NCI-H1930 (cell line): ENCODE results near the gene GOLIM4.
"Not testable (repeated sequence)": the region's sequence is repeated elsewhere in the genome, so short reads cannot be mapped to it uniquely, and the experiment has no call there.

Experiments
- DNase-seq, 2 experiments: peaks; one replicate each; lab custom pipeline; 2025; lab: John Stamatoyannopoulos, UW

GOLIM4 gene

DNA sequence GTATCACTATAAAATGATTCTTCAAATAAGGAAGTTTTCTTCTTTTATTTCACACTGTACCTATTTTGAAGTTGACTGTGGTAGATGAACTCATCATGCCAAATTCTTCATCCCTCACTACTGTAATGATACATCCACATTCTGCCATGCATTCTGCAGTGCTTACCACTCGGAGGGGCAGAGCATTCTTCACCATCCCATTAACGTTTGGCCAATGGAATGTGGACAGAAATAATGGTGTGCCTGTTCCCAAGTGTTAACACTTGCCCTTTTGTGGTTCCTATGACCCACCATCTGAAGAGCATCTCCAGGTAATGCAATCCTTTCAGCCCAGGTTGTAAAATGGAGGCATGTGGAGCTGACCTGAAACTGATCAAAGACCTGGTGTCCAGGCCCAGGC lies 18.6 kb downstream of the GOLIM4 start:
- DNase-seq: no peak

DNA sequence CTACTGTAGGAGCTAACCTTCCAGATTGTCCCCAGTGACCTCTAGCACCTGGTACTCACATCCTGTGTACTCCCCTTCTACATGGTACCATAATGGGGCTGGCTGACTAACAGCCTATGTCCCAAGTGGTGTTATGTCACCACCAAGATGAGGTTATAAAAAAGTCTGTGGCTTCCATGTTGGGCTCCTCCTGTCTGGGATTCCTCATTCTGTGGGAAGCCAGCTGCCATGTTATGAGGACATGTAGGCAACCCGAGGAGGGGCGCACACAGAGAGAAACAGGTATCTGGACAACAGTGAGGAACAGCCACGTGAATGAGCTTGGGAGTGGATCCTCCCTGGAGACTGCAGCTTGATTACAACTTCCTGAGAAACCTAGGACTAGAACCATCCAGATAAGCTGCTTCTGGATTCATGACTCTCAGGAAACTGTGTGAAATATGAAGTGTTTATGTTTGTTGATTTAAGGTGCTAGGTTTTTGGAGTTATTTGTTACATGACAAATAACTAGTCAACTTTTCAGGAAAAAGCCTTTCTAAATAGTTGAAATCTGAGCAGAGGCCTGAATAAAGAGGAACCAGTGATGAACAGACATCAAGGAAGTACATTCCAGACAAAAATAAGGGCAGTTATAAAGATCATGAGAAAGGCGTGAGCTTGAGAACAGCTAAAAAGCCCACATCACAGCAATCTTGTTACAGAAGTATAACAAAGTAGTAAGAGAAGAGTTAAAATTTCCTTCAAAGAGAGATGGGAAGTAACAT lies 21.7 kb downstream of the GOLIM4 start:
- DNase-seq: no peak

DNA sequence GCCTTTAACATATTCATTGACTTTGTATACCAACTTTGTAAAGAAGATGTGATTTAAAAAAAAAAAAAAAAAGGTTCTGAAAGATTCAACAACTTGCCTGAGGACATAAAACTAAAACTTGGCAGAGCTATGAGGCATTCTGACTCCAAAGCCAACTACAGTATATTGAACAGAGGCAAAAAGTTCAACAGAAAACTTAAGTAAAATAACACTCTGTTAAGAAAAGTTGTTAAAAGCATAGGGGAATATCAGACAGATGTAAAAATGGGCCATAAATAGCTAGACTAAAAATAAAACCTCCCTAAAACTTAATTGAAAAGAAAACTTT lies 23.4 kb downstream of the GOLIM4 start:
- no peak for DNase-seq

DNA sequence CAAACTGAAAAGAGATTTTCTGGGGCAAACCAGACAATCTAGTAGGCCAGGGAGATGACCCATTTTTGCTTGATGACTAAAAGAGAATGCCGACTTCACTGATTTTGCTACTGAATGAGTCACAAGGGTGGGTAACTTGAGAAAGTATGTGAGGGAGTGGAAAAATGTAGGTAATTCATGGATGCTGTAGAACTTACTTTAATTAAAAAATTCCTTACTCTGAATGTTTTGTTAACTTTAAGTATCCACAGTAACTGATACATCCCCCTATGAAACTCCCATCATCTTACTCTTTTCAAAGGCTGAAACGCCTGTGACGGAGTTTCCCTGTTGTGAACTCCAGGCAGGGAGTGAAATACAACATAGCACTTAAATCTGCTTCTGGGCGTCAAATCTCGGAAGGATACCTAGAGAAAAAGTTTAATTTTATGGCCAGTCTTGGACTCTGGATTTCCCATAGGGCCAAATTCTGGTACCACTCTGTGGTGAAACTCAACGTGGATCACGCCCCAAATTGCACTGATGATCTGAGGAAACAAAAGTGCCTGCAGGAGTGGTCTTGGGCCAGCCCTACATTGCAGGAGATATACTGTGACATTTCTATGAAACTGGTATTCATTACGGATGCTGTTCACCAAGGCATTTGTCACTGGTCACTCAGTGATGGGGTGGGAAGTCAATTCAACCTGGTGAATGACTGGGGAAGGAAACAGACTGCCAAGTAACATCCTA lies 24.0 kb downstream of the GOLIM4 start:
- DNase-seq: no peak

DNA sequence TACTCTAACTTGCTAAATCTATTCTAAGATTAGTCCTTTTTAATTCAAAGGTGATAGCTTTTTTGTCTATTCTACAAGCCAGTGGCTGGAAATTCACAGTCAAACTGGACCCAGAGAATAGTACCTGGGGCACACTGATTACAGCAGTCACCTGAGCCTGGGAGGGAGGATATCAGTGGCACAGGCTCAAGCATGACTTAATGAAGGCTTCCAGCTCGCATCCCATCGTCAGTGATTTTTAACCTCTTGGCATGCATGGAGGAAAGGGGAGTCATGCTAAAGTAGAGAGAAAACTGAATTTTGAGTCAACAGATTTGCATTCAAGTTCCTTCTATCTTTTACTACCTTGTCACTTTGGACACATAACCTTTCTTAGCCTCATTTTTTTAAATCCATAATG lies 24.8 kb downstream of the GOLIM4 start:
- no peak for DNase-seq

DNA sequence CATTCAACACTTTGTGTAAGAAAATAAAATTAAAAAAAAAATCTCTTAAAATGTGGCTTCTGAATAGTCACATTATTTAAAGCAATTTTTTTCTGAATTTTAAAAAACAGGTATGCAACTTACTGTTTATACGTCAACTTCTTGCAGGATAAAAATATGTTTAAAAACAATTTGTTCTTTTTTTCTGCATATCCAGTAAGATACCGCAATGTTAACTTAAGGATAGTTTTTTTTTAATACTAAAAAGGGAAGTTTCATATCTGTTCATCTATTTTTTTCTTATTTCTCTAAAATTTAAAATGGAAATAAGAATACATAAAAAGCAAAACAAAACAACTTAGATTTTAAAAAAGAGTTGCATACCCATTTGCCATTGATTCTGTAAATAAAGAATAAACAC lies 27.4 kb downstream of the GOLIM4 start:
- no peak for DNase-seq

DNA sequence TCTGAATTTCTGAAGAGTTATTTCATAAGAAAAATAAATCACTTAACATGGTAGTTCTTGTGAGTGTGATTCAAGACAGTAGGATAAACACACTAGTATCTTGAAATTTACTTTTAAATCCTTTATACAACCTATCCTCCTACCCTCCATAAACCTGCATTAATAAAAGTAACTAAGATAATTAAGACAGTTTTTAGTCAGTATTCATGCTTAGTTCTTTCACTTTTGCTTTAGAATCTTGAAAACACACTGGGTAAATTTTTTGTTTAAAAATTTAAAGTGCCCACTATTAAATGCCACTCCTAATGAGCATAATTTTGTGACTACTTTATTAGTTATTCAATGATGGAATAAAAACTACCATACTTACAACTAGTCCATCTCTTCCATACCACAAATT lies 28.8 kb downstream of the GOLIM4 start:
- no peak for DNase-seq

DNA sequence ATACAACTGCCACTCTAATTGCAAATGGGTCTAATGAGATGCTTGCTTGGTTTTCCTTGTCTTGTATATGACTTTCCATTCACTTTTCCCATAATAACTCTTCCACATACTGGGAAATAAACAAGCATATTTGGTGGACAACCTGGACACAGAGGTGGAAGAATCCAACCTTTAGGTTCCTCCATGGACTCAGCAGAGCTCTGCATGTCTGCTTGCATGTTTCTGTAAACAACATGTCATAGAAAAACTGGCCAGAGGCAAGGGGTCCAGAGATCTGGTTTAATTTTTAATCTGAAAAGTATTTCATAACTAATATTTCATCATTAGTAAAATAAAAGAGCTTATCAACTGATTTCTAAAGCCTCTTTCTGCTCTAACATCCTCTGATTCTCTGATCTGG lies 30.2 kb downstream of the GOLIM4 start:
- no peak for DNase-seq

DNA sequence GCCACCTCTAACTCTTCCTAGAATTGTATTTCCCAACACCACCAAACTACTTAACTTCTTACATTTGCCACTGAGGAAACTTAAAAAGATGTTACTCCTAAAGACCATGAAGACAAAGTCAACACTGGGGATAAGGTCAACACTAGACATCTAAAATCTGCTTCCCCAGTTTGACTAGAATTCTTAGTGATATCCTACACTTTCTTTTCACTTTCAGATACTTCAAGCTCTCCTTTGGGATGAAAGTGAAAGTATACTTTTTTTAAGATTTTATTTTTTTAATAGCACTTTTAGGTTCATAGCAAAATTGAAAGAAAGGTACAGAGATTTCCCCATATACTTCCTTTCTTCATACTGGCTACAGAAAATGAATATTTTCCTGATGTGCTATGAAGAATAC lies 32.6 kb downstream of the GOLIM4 start:
- DNase-seq: no peak

DNA sequence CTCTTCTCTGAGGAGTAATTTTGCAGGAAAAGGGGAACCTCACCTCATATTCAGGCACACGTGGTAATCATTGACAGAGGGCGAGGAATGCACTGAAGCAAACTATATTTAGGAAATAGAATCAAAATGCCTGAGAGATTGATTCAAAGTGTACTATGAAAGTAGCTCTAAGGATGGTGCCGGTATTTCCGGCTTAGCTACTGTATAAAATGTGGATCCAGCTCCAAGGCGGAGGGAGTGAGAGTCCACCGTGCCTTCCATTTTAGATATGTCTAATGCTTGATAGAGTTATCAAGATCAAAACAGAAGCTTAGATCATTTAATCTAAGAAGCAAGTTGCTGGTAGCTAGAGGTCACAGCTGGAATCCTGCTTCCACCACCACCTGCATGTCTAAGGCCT lies 33.0 kb downstream of the GOLIM4 start:
- no peak for DNase-seq

DNA sequence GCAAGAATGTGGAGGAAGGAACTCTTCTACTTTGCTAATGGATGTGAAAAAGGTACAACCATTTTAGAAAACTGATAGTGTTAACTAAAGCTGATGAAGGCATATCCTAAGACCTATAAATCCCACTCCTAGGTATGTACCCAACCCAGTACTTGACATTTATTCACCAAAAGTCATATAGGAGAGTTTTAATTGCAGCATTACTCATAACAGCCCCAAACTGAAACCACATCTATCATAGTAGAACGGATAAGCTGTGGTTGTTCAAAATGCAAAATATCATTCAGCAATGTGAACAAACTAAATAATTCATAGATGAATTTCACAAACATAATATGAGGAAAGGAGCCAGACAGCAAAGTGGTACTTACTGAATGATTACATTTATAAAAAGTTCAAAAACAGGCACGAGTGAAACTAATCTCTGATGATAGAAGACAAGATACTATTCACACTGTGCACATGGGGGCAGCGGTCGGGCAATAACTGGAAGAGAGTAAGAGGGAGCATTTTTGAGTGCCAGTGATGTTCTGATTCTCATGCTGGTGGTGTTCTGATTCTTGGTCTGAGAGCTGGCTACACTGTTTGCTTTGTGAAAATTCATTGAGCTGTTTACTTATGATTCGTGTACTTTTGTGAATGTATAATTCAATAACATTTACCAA lies 34.3 kb downstream of the GOLIM4 start:
- no peak for DNase-seq

DNA sequence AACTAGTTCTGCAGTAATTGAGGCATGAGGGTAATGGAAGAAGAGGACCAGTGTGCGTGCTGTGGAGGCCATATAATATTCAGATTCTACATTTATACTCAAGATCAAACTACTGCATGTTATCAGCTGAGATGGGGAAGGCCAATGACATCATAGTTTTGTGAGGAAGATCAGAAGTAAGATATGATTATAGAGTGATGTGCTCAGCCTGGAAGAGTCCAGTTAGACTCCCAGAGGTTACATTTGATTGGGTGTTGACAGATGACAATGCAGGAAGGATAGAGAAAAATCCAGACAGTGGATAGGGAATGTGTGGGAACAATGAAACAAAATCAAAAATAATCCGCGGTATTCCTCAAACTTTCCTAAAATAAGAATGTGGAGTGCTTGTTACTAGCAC lies 35.4 kb downstream of the GOLIM4 start:
- no peak for DNase-seq

DNA sequence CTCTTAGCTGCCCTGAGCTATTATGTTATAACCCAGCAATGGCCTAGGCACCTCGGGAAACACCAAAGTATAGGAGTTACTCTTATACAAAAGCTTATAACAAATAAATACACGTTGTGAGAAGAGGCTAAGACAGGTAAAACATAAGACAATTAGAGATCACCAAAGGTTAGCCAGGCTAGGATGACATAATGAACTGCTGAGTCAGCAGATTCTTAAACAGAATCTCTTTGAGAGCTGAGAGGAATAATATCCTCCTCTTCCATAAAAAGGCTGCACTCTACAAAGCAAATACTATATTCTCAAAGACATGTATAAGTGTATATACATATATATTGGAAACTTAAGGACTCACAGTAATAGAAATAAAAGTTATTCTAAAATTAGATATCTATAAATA lies 37.2 kb downstream of the GOLIM4 start:
- no peak for DNase-seq

DNA sequence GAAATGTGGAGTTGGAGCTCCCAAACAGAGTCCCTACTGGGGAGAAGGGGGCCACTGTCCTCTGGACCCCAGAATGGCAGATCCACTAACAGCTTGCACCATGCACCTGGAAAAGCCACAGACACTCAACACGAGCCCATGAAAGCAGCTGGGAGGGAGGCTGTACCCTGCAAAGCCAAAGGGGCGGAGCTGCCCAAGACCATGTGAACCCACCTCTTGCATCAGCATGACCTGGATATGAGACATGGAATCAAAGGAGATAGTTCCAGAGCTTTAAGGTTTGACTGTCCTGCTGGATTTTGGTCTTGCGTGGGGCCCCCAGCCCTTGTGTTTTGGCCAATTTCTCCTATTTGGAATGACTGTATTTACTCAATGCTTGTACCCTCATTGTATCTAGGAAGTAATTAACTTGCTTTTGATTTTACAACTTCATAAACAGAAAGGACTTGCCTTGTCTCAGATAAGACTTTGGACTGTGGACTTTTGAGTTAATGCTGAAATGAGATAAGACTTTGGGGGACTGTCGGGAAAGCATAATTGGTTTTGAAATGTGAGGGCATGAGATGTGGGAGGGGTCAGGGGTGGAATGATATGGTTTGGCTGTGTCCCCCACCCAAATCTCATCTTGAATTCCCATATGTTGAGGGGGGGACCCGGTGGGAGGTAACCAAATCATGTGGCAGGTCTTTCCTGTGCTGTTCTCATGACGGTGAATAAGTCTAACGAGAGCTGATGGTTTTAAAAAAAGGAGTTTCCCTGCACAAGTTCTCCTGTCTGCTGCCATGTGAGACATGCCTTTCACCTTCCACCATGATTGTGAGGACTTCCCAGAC lies 39.1 kb downstream of the GOLIM4 start:
- DNase-seq: not testable (repeated sequence)

DNA sequence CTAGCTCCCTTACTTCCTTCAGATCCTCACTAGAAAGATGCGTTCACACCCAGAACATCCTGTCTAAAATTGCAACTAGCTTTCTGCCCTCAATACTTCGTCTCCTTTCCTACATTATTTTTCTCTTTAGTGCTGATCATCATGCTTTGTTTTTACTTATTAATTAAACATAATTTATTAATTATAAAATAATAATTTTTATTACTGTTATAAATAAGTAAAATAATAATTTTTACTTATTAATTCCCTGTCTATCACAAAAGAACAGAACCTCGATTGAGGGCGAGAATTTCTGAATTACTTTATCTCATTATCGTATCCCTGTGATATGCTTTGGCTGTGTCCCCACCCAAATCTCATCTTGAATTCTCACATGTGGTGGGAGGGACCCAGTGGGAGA lies 41.3 kb downstream of the GOLIM4 start:
- DNase-seq: no peak

DNA sequence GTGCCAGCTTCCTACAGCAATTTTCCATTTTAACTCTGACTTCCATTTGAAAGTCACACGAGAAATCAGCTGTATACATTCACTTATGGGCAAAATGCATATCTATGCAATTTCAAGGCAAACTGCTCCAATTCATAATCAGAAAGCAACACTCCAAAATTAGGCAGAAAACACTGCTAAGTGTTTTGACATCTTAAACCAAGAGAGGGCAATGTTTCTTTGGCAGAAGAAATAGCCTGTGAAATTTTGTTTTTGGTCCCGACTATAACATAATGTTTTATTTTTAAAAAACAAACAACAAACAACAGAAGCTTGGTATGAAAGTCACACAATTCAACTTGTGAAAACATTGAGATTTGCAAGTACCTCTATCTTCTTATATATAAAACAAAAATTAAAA lies 42.6 kb downstream of the GOLIM4 start:
- no peak for DNase-seq

DNA sequence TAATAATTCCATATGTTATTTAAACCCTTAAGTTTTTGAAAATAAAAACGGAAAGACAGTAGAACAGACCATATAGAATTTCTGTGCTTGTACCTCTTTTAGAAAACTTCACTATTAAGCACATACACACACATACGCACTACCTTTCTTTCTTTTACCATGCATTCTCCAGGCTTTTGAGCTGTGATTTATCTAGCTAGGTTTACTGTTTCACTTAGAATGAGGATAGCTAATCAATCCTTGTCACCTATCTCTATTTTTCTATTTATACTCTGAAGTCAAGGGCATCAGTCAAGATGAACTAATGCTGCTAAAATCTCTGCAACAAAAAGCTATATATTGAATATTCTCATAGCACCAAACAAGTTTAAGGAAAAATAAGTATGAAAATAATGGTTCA lies 43.2 kb downstream of the GOLIM4 start:
- DNase-seq: no peak

DNA sequence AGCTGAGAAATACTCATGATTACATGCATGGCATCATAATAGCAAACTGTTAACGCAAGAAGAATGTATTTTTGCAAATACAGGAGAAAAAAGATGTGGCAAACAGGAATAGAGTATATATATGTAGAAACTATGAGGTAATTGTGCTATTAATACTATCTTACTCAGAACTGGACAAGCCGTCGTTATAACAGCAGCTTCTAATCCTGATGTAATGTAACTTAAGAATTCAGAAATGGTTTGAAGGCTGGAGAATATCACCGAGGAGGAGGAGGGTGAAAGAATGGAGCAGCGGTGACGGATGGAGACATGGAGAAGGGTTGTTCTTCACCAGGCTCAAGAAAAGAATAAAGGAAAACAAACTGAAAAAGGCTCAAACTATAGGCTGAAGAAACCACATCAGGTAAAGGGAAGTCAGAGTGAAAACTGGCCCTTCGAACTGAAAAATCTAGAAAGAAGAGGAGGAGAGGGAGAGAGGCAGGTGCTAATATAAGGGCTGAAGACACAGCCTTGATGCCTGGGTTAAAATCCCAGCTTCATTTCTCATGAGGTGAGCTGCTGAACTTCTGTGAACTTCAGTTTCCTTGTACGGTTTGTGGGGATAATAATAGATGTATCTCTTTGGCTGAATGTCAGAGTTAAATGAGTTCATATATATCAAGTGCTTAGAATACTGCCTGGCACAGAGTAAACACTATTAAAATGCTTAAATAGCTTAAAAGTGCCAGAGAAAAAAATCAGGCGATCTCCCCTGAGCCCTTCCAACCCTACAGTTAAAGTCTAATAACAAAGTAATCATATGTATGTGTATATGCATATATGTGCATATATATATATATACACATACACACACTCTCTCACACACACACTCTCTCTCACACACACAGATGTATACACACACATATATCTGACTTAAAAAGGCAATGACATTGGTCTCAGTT lies 43.9 kb downstream of the GOLIM4 start:
- DNase-seq: no peak

DNA sequence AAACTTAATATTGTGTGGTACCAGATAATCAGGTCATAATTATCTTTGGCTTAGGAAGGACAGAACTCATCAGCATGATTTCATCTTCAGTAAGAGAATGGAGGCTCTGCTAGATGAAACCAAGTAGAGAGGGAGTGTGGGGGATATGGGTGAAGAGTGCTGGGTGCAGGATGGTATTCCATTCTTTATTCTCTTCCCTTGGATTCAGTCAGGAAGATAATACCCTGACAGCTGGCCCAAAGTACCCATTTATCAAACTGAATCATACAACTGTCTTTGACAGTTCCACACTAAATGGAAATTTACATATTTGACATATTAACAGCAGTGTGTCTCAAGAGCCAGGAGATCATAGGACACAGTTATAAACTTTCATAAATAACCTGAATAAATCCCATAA lies 44.7 kb downstream of the GOLIM4 start:
- no peak for DNase-seq

DNA sequence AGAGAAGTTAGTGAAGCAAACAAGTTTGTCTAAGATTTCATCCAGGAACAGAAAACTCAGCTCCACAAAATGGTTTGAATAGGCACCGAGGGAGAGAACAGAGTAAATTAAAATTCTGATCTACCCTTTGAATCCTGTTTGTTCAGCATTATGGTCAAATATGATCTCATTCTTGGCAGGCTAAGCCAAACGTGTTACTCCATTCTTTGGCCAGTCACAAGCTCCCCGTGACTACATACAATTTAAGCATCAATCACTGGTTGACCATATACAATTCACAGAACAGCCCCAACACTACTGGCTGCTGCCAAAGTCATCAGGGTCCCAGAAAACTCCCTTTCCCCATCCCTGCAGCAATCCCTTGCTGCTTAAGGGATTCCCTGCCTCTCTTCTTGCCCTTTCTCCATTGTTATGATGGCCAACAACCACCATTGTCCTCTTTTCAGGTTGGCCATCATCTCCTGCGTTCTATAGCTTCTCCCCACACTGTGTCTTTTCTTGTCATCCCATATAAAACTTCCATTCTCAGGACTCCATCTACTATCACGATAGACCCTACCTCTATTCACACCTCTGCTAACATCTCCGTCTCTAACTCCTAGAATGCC lies 46.3 kb downstream of the GOLIM4 start:
- DNase-seq: no peak
